Caco-2 (cell line): ENCODE results near the gene NANOS3. TPM values are rescaled to one million over a fixed set of nuclear protein-coding genes. Genes with fewer than 3 reads are reported as not detected.

Experiments
- BruUV-seq: library from RNA; stranded (reverse); fragments of 400-500 nt; replicated peaks from 2 replicates; lab custom pipeline; 2021; lab: Mats Ljungman, UMichigan
- CTCF ChIA-PET: fragments of 300-600 bp; sonication (Branson Sonifier 250); formaldehyde crosslinking; loops from one replicate; lab custom pipeline; 2022; ENCODE audit warnings: antibody characterized with exemption; lab: Charles Lee
- POLR2A ChIA-PET: fragments of 300-600 bp; sonication (Branson Sonifier 250); formaldehyde crosslinking; loops from one replicate; lab custom pipeline; 2022; ENCODE audit warnings: antibody characterized with exemption; lab: Charles Lee
- DNase-seq, 2 experiments: peaks; one replicate each; pipeline versions ENCODE4 v3.0.0 to v3.0.0-alpha.2; 2020 to 2022
- H3K27me3 ChIP-seq: replicated peaks from 2 replicates; pipeline ENCODE4 v1.6.0; 2011; ENCODE audit warnings: low read length; ENCODE audit not compliant: control insufficient read depth, insufficient read depth
- H3K36me3 ChIP-seq: 2 replicates; pipeline ENCODE4 v1.5.1; 2011; ENCODE audit warnings: low read length; ENCODE audit not compliant: control insufficient read depth, insufficient read depth
- H3K4me1 ChIP-seq: fragments of 250-450 bp; sonication (Bioruptor Pico); 2 replicates; pipeline ENCODE4 v1.5.1; 2020; ENCODE audit warnings: mild to moderate bottlenecking
- H3K4me3 ChIP-seq: 2 replicates; pipeline ENCODE4 v1.5.1; 2011; ENCODE audit warnings: low read depth, mild to moderate bottlenecking, control low read depth, low read length
- H3K9me3 ChIP-seq: fragments of 250-450 bp; sonication (Bioruptor Pico); 2 replicates; pipeline ENCODE4 v1.5.1; 2020; ENCODE audit warnings: mild to moderate bottlenecking, moderate library complexity
- H3K27ac Mint-ChIP-seq: one replicate; pipeline ENCODE4 v1.8.0; 2022; ENCODE audit warnings: mixed read lengths; ENCODE audit not compliant: unreplicated experiment
- H3K27me3 Mint-ChIP-seq: one replicate; pipeline ENCODE4 v1.8.0; 2022; ENCODE audit warnings: mixed read lengths; ENCODE audit not compliant: insufficient read depth, unreplicated experiment
- H3K36me3 Mint-ChIP-seq: one replicate; pipeline ENCODE4 v1.8.0; 2022; ENCODE audit warnings: mild to moderate bottlenecking, mixed read lengths; ENCODE audit not compliant: insufficient read depth, unreplicated experiment
- H3K4me1 Mint-ChIP-seq: one replicate; pipeline ENCODE4 v1.8.0; 2022; ENCODE audit warnings: low read depth, mixed read lengths; ENCODE audit not compliant: unreplicated experiment
- H3K4me3 Mint-ChIP-seq: one replicate; pipeline ENCODE4 v1.8.0; 2022; ENCODE audit warnings: mild to moderate bottlenecking, moderate library complexity, mixed read lengths; ENCODE audit not compliant: unreplicated experiment
- H3K9me3 Mint-ChIP-seq: one replicate; pipeline ENCODE4 v1.8.0; 2022; ENCODE audit warnings: mixed read lengths; ENCODE audit not compliant: unreplicated experiment
- intact Hi-C: fragments of 100-400 bp; cut with micrococcal nuclease; formaldehyde crosslinking; loops from one replicate; pipeline ENCODE4 v1.10.0; 2022; ENCODE audit not compliant: unreplicated experiment
- total RNA-seq: library from RNA; stranded (reverse); gene quantifications from 2 replicates; pipeline ENCODE4 v1.2.3, GENCODE V29; 2022
- TF ChIP-seq, protein P1 (sequence below), 2 experiments: fragments of 200-600 bp in 1 of 2; IDR thresholded peaks; 1 replicate in 1 of 2; 2 replicates in 1 of 2; pipeline versions ENCODE4 v1.5.1 to v1.8.0; 2011 to 2022; ENCODE audit warnings: antibody characterized with exemption in 1 of 2, control low read depth in 1 of 2, inconsistent platforms in 1 of 2, low read depth in 1 of 2, low read length in 1 of 2, mild to moderate bottlenecking in 1 of 2, moderate library complexity in 1 of 2; ENCODE audit not compliant: insufficient read depth in 1 of 2, severe bottlenecking in 1 of 2, unreplicated experiment in 1 of 2

NANOS3 gene
- total RNA-seq, 1 experiment from 2014 or later, result not detected

DNA sequence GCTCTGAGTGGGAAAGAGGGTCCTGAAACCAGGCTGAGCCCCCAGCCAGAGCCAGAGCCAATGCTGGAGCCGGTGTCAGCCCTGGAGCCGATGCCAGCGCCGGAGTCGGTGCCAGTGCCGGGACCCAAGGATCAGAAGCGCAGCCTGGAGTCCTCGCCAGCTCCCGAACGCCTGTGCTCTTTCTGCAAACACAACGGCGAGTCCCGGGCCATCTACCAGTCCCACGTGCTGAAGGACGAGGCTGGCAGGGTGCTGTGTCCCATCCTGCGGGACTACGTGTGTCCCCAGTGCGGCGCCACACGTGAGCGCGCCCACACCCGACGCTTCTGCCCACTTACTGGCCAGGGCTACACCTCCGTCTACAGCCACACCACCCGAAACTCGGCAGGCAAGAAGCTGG lies 369 bp downstream of the NANOS3 start:
- Histone ChIP-seq H3K4me1 (peaks cover 13% of the 10 kb centered on the region), H3K4me3 (no peak overlapping the region), H3K9me3 (no peaks in the 10 kb centered on the region), H3K27me3 (no peaks in the 10 kb centered on the region), H3K36me3 (no peaks in the 10 kb centered on the region)
- CTCF ChIA-PET, result no interaction called here
- Mint-ChIP-seq H3K27me3 (no peaks in the 10 kb centered on the region), H3K9me3 (no peaks in the 10 kb centered on the region), H3K27ac (no peak overlapping the region), H3K4me3 (no peak overlapping the region), H3K36me3 (no peaks in the 10 kb centered on the region), H3K4me1 (no peaks in the 10 kb centered on the region)
- intact Hi-C loops, result no loop called here
- POLR2A ChIA-PET, result no interaction called here
- no peak for DNase-seq
- TF ChIP-seq, protein P1, sequence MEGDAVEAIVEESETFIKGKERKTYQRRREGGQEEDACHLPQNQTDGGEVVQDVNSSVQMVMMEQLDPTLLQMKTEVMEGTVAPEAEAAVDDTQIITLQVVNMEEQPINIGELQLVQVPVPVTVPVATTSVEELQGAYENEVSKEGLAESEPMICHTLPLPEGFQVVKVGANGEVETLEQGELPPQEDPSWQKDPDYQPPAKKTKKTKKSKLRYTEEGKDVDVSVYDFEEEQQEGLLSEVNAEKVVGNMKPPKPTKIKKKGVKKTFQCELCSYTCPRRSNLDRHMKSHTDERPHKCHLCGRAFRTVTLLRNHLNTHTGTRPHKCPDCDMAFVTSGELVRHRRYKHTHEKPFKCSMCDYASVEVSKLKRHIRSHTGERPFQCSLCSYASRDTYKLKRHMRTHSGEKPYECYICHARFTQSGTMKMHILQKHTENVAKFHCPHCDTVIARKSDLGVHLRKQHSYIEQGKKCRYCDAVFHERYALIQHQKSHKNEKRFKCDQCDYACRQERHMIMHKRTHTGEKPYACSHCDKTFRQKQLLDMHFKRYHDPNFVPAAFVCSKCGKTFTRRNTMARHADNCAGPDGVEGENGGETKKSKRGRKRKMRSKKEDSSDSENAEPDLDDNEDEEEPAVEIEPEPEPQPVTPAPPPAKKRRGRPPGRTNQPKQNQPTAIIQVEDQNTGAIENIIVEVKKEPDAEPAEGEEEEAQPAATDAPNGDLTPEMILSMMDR (IDR thresholded peaks at IDR 0.05; ENCODE audit: insufficient read depth in 1 of 2, low read depth in 1 of 2, low read length in 1 of 2, severe bottlenecking in 1 of 2, unreplicated experiment in 1 of 2), result no peak
- BruUV-seq, result no TSS peak

DNA sequence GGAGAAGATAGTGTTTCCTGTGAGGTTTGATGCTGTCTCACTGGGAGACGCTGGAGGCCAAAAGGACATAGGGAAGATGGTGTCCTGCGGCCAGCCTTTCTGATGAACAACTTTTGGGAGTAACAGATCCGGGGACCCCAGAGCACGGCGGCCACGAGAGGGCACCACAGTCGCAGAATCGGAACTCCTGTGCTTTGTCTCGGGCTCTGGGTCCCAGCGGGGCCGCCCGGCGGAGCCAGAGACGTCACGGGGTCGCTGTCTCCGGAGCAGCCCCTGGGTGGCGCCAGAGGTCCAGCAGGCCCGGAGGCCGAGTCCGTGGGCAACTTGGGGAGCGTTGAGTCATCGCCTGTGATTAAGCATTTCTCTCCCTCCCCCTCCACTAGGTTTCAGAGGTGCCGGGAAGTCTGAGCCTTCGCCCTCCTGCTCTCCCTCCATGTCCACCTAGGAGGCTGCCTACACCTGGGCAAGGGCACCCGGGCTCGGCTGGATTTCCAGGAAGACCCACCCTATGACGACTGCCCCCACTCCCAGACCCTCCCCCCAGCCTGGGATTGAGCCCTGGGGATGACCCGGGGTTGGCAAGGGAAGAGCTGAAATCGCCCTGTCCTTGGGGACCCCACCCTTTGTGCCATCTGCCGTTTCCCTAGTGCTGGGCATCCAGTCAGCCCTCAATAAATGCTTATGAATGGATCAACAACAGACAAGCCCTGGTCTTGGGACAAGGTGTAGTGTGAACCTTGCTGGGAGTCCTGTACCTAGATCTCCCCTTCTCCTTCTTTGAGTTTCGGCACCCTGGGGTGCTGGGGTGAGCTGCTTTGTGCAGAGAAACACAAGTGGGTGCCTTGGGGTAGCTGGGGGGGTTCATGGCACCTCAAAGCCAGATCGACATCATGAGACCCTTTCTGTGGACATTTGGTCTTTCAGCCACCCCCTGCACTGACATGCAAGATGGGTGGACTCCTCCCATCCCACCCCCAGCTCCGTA lies 3.4 kb downstream of the NANOS3 start:
- ChIA-PET CTCF (interaction anchor here (0.6 to 1.2 kb wide), 4 partner anchors 18 to 194 kb away, joined by 3 to 6 read pairs (median 3); no protein-coding TSS in a partner anchor), POLR2A (no interaction called here)
- no peaks in the 10 kb centered on the region for H3K9me3 Mint-ChIP-seq
- BruUV-seq, result no TSS peak
- intact Hi-C loops, result loop anchor here (1.0 to 2.0 kb wide), 4 partner anchors 72 to 195 kb away; partner anchors contain the start of gene DCAF15
- peaks cover 6% of the 10 kb centered on the region for H3K36me3 Mint-ChIP-seq
- H3K27me3 Mint-ChIP-seq, result no peaks in the 10 kb centered on the region
- Histone ChIP-seq H3K27me3 (no peaks in the 10 kb centered on the region), H3K9me3 (no peaks in the 10 kb centered on the region), H3K36me3 (no peaks in the 10 kb centered on the region), H3K4me1 (peaks cover 13% of the 10 kb centered on the region), H3K4me3 (peak overlapping the region; percentile 14)
- peak overlapping the region; percentile 48 for H3K27ac Mint-ChIP-seq
- peak; percentile 93 to 96 for DNase-seq
- TF ChIP-seq, protein P1 (IDR thresholded peaks at IDR 0.05; ENCODE audit: insufficient read depth in 1 of 2, low read depth in 1 of 2, low read length in 1 of 2, severe bottlenecking in 1 of 2, unreplicated experiment in 1 of 2), result peak; percentile 93 to 96
- peaks cover 7% of the 10 kb centered on the region for H3K4me1 Mint-ChIP-seq
- H3K4me3 Mint-ChIP-seq, result peak overlapping the region; percentile 24

DNA sequence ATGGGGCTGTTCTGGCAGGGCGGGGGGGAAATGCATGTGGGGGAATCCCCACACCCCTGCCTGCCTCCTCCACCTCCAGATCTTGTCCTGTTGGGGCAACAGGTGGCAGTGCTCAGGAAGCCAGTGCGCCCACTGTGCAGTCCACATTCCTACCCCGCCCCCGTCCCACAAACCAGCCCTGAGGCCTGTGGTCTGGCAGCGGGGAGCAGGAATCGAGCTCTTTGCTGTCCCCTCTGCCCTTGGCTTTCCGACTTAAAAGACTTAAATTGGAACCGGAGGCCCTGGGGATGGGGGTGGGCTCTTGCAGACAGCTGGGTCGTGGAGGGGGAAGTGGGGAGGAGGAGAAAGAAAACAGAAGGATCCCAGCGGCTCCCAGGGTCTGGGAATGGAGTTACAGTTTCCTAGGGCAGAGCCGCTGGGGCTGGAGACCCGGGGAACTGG lies 4.3 kb downstream of the NANOS3 start:
- Mint-ChIP-seq H3K4me3 (no peak overlapping the region), H3K36me3 (peaks cover 6% of the 10 kb centered on the region), H3K9me3 (no peaks in the 10 kb centered on the region), H3K27me3 (no peaks in the 10 kb centered on the region), H3K4me1 (peaks cover 7% of the 10 kb centered on the region), H3K27ac (peak overlapping the region; percentile 35)
- Histone ChIP-seq H3K4me3 (no peak overlapping the region), H3K36me3 (no peaks in the 10 kb centered on the region), H3K9me3 (no peaks in the 10 kb centered on the region), H3K27me3 (no peaks in the 10 kb centered on the region), H3K4me1 (peaks cover 13% of the 10 kb centered on the region)
- ChIA-PET CTCF (interaction anchor here (0.5 to 1.2 kb wide), 4 partner anchors 25 to 192 kb away, joined by 3 read pairs; no protein-coding TSS in a partner anchor), POLR2A (no interaction called here)
- BruUV-seq, result no TSS peak
- intact Hi-C loops, result loop anchor here (2.0 kb wide), 2 partner anchors 72 to 152 kb away; partner anchors contain the start of gene DCAF15
- TF ChIP-seq, protein P1 (IDR thresholded peaks at IDR 0.05; ENCODE audit: insufficient read depth in 1 of 2, low read depth in 1 of 2, low read length in 1 of 2, severe bottlenecking in 1 of 2, unreplicated experiment in 1 of 2), result no peak
- DNase-seq, result no peak
